HEK293 (cell line): ENCODE measurements around the gene GTPBP1.

Source experiments
- BCL11A ChIP-seq: fragments of 450-650 bp; formaldehyde crosslinking; IDR thresholded peaks from 2 replicates; pipeline ENCODE4 v1.5.1; 2016; ENCODE audit warnings: low read depth, missing biosample characterization, missing genetic modification characterization
- CTCF ChIP-seq: fragments of 450-650 bp; formaldehyde crosslinking; IDR thresholded peaks from 2 replicates; pipeline ENCODE4 v1.5.1; 2016; ENCODE audit warnings: missing biosample characterization, missing genetic modification characterization
- GLIS2 ChIP-seq: fragments of 450-650 bp; formaldehyde crosslinking; IDR thresholded peaks from 2 replicates; pipeline ENCODE4 v1.5.1; 2016; ENCODE audit warnings: missing biosample characterization, missing genetic modification characterization
- KLF1 ChIP-seq: fragments of 450-650 bp; formaldehyde crosslinking; IDR thresholded peaks from 2 replicates; pipeline ENCODE4 v1.5.1; 2016; ENCODE audit warnings: missing biosample characterization, missing genetic modification characterization
- MEIS1 ChIP-seq: sonication (generic); formaldehyde crosslinking; IDR thresholded peaks from 2 replicates; pipeline ENCODE4 v1.8.1; 2022; ENCODE audit warnings: missing genetic modification reagents, mild to moderate bottlenecking, borderline replicate concordance
- OSR2 ChIP-seq: fragments of 450-650 bp; formaldehyde crosslinking; IDR thresholded peaks from 2 replicates; pipeline ENCODE4 v1.5.1; 2016; ENCODE audit warnings: missing biosample characterization, missing genetic modification characterization
- SALL2 ChIP-seq: fragments of 450-650 bp; formaldehyde crosslinking; IDR thresholded peaks from 2 replicates; pipeline ENCODE4 v1.5.0; 2017; ENCODE audit warnings: missing biosample characterization, mild to moderate bottlenecking, missing genetic modification characterization, borderline replicate concordance
- SCRT2 ChIP-seq: fragments of 450-650 bp; formaldehyde crosslinking; IDR thresholded peaks from 2 replicates; pipeline ENCODE4 v1.5.1; 2016; ENCODE audit warnings: missing biosample characterization, missing genetic modification characterization
- YY1 ChIP-seq: fragments of 450-650 bp; formaldehyde crosslinking; IDR thresholded peaks from 2 replicates; pipeline ENCODE4 v1.5.1; 2018; ENCODE audit warnings: missing biosample characterization, missing genetic modification characterization
- ZFP69B ChIP-seq: fragments of 450-650 bp; formaldehyde crosslinking; IDR thresholded peaks from 2 replicates; pipeline ENCODE4 v1.5.1; 2016; ENCODE audit warnings: missing biosample characterization, missing genetic modification characterization
- ZNF112 ChIP-seq: fragments of 450-650 bp; formaldehyde crosslinking; IDR thresholded peaks from 2 replicates; pipeline ENCODE4 v1.5.0; 2017; ENCODE audit warnings: missing biosample characterization, missing genetic modification characterization
- ZNF114 ChIP-seq: fragments of 450-650 bp; formaldehyde crosslinking; IDR thresholded peaks from 2 replicates; pipeline ENCODE4 v1.5.0; 2017; ENCODE audit warnings: missing biosample characterization, missing genetic modification characterization
- ZNF132 ChIP-seq: fragments of 450-650 bp; formaldehyde crosslinking; IDR thresholded peaks from 2 replicates; pipeline ENCODE4 v1.5.1; 2017; ENCODE audit warnings: missing biosample characterization, missing genetic modification characterization, borderline replicate concordance
- ZNF138 ChIP-seq: fragments of 450-650 bp; formaldehyde crosslinking; IDR thresholded peaks from 2 replicates; pipeline ENCODE4 v1.5.1; 2016; ENCODE audit warnings: missing biosample characterization, missing genetic modification characterization, borderline replicate concordance
- ZNF16 ChIP-seq: fragments of 450-650 bp; formaldehyde crosslinking; IDR thresholded peaks from 2 replicates; pipeline ENCODE4 v1.5.1; 2016; ENCODE audit warnings: low read depth, missing biosample characterization, missing genetic modification characterization
- ZNF23 ChIP-seq: fragments of 450-650 bp; formaldehyde crosslinking; IDR thresholded peaks from 2 replicates; pipeline ENCODE4 v1.5.1; 2016; ENCODE audit warnings: missing biosample characterization, missing genetic modification characterization, borderline replicate concordance
- ZNF280D ChIP-seq: fragments of 450-650 bp; formaldehyde crosslinking; IDR thresholded peaks from 2 replicates; pipeline ENCODE4 v1.5.1; 2016; ENCODE audit warnings: missing biosample characterization, missing genetic modification characterization
- ZNF350 ChIP-seq: fragments of 450-650 bp; formaldehyde crosslinking; IDR thresholded peaks from 2 replicates; pipeline ENCODE4 v1.5.0; 2017; ENCODE audit warnings: missing biosample characterization, mild to moderate bottlenecking, missing genetic modification characterization
- ZNF426 ChIP-seq: fragments of 450-650 bp; formaldehyde crosslinking; IDR thresholded peaks from 2 replicates; pipeline ENCODE4 v1.5.1; 2017; ENCODE audit warnings: missing biosample characterization, missing genetic modification characterization, mild to moderate bottlenecking, inconsistent platforms, moderate library complexity
- ZNF548 ChIP-seq: fragments of 450-650 bp; formaldehyde crosslinking; IDR thresholded peaks from 2 replicates; pipeline ENCODE4 v1.5.1; 2016; ENCODE audit warnings: missing biosample characterization, missing genetic modification characterization
- ZNF621 ChIP-seq: fragments of 450-650 bp; formaldehyde crosslinking; IDR thresholded peaks from 2 replicates; pipeline ENCODE4 v1.5.1; 2017; ENCODE audit warnings: missing biosample characterization, missing genetic modification characterization
- ZNF776 ChIP-seq: fragments of 450-650 bp; formaldehyde crosslinking; IDR thresholded peaks from 2 replicates; pipeline ENCODE4 v1.5.0; 2017; ENCODE audit warnings: missing biosample characterization, missing genetic modification characterization, borderline replicate concordance
- ZNF785 ChIP-seq: fragments of 450-650 bp; formaldehyde crosslinking; IDR thresholded peaks from 2 replicates; pipeline ENCODE4 v1.5.1; 2016; ENCODE audit warnings: missing biosample characterization, missing genetic modification characterization
- TF ChIP-seq, protein P1 (sequence below): fragments of 450-650 bp; formaldehyde crosslinking; IDR thresholded peaks from 2 replicates; pipeline ENCODE4 v1.5.1; 2016; ENCODE audit warnings: missing biosample characterization, missing genetic modification characterization
- TF ChIP-seq, protein P2 (sequence below): fragments of 450-650 bp; formaldehyde crosslinking; IDR thresholded peaks from 2 replicates; pipeline ENCODE4 v1.5.1; 2016; ENCODE audit warnings: missing biosample characterization, missing genetic modification characterization
- TF ChIP-seq, protein P3 (sequence below): fragments of 450-650 bp; IDR thresholded peaks from 2 replicates; pipeline ENCODE4 v1.5.1; 2018; ENCODE audit warnings: missing biosample characterization, mild to moderate bottlenecking, missing genetic modification characterization
- TF ChIP-seq, protein P4 (sequence below): fragments of 450-650 bp; formaldehyde crosslinking; IDR thresholded peaks from 2 replicates; pipeline ENCODE4 v1.5.1; 2016; ENCODE audit warnings: missing biosample characterization, missing genetic modification characterization, borderline replicate concordance

Gene GTPBP1

DNA sequence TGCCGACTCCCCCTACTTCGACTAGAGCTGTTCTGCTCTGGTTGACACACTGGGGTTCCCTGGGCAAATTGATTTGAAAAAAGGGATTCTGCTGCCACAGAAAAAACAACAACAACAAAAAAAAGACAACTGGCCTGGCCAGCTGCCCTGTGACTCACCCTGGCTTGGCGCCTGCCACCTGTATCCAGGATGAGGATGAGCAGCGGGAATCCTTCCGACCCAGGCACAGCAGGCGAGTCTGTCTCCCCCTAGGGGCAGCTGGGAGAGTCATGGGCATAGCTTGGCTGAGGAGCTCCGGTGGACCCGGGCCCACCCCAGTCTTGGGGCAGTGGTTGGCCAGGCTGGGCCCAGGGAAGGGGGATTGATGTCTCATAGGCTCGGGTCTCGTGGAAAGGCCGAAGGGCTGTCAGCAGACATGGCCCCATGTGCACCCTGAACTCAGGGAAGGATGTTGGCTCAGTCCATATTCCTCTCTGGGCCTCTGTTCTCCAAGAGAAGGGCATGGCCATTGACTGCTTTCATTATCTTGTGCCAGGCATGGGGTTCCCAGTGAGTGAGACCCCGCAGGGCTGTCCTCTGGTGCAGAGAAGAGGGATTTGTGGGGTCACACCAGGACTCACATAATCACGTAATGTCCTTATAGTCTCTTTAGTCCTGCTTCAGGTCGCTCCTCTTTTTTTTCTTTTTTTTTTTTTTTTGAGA, 60.5 kb downstream of the GTPBP1 start (continued):
- TF ChIP-seq OSR2 (tag by site-specific recombination) (no peak), ZNF114 (tag by site-specific recombination) (no peak), ZNF280D (tag by site-specific recombination) (no peak), SALL2 (tag by site-specific recombination) (no peak), ZNF426 (tag by site-specific recombination) (no peak), GLIS2 (tag by site-specific recombination) (no peak), KLF1 (tag by site-specific recombination) (no peak), ZNF785 (tag by site-specific recombination) (no peak), ZNF548 (no peak), ZNF132 (tag by site-specific recombination) (no peak), ZNF112 (tag by site-specific recombination) (no peak), ZNF776 (tag by site-specific recombination) (no peak), ZNF621 (tag by site-specific recombination) (no peak), CTCF (tag by site-specific recombination) (peak; percentile 73), YY1 (tag by site-specific recombination) (no peak), ZNF23 (tag by site-specific recombination) (no peak), ZNF16 (tag by site-specific recombination) (no peak), ZFP69B (tag by site-specific recombination) (peak; percentile 77), ZNF350 (tag by site-specific recombination) (no peak), MEIS1 (no peak), ZNF138 (tag by site-specific recombination) (no peak), SCRT2 (tag by site-specific recombination) (peak; percentile 91), BCL11A (tag by site-specific recombination) (no peak)
- TF ChIP-seq, protein P1, sequence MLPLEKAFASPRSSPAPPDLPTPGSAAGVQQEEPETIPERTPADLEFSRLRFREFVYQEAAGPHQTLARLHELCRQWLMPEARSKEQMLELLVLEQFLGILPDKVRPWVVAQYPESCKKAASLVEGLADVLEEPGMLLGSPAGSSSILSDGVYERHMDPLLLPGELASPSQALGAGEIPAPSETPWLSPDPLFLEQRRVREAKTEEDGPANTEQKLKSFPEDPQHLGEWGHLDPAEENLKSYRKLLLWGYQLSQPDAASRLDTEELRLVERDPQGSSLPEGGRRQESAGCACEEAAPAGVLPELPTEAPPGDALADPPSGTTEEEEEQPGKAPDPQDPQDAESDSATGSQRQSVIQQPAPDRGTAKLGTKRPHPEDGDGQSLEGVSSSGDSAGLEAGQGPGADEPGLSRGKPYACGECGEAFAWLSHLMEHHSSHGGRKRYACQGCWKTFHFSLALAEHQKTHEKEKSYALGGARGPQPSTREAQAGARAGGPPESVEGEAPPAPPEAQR (tag by site-specific recombination) = no peak
- TF ChIP-seq, protein P2, sequence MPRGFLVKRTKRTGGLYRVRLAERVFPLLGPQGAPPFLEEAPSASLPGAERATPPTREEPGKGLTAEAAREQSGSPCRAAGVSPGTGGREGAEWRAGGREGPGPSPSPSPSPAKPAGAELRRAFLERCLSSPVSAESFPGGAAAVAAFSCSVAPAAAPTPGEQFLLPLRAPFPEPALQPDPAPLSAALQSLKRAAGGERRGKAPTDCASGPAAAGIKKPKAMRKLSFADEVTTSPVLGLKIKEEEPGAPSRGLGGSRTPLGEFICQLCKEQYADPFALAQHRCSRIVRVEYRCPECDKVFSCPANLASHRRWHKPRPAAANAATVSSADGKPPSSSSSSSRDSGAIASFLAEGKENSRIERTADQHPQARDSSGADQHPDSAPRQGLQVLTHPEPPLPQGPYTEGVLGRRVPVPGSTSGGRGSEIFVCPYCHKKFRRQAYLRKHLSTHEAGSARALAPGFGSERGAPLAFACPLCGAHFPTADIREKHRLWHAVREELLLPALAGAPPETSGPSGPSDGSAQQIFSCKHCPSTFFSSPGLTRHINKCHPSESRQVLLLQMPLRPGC = no peak
- TF ChIP-seq, protein P3, sequence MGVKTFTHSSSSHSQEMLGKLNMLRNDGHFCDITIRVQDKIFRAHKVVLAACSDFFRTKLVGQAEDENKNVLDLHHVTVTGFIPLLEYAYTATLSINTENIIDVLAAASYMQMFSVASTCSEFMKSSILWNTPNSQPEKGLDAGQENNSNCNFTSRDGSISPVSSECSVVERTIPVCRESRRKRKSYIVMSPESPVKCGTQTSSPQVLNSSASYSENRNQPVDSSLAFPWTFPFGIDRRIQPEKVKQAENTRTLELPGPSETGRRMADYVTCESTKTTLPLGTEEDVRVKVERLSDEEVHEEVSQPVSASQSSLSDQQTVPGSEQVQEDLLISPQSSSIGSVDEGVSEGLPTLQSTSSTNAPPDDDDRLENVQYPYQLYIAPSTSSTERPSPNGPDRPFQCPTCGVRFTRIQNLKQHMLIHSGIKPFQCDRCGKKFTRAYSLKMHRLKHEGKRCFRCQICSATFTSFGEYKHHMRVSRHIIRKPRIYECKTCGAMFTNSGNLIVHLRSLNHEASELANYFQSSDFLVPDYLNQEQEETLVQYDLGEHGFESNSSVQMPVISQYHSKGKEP (tag by site-specific recombination) = no peak
- TF ChIP-seq, protein P4, sequence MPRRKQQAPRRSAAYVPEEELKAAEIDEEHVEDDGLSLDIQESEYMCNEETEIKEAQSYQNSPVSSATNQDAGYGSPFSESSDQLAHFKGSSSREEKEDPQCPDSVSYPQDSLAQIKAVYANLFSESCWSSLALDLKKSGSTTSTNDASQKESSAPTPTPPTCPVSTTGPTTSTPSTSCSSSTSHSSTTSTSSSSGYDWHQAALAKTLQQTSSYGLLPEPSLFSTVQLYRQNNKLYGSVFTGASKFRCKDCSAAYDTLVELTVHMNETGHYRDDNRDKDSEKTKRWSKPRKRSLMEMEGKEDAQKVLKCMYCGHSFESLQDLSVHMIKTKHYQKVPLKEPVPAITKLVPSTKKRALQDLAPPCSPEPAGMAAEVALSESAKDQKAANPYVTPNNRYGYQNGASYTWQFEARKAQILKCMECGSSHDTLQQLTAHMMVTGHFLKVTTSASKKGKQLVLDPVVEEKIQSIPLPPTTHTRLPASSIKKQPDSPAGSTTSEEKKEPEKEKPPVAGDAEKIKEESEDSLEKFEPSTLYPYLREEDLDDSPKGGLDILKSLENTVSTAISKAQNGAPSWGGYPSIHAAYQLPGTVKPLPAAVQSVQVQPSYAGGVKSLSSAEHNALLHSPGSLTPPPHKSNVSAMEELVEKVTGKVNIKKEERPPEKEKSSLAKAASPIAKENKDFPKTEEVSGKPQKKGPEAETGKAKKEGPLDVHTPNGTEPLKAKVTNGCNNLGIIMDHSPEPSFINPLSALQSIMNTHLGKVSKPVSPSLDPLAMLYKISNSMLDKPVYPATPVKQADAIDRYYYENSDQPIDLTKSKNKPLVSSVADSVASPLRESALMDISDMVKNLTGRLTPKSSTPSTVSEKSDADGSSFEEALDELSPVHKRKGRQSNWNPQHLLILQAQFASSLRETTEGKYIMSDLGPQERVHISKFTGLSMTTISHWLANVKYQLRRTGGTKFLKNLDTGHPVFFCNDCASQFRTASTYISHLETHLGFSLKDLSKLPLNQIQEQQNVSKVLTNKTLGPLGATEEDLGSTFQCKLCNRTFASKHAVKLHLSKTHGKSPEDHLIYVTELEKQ = no peak
